HG03354 (cell line): ENCODE results near the gene SRBD1.

Experiments used
- ATAC-seq: cut with Tn5 transposase; IDR thresholded peaks from one replicate; pipeline ENCODE4 v1.9.1; 2021; ENCODE audit warnings: mild to moderate bottlenecking; ENCODE audit not compliant: unreplicated experiment, poor library complexity, severe bottlenecking

The SRBD1 gene

GRCh38 chr2:45567288-45567963 lies 43.6 kb downstream of the SRBD1 start:
- peak; percentile 4 for ATAC-seq

- no peak for ATAC-seq
Measured at GRCh38 chr2:45559436-45559835, 51.6 kb downstream of the SRBD1 start.

DNA sequence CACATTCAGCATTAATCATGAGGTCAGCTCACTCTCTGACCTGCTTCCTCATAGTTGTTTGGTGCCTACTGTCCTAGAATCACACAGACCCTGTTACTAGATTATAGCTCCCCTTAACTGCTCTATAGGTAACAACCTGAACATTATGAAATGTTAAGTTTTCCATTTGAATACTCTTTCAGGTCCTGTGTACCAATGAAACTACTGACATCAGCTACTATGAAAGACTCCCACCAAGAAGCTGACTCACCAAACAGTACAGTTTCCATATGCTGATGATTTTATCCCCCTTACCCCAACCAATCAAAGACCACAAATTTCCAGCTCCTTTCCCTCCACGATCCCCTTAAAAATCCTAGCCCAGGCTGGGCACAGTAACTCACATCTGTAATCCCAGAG lies 56.3 kb downstream of the SRBD1 start:
- ATAC-seq: no peak

DNA sequence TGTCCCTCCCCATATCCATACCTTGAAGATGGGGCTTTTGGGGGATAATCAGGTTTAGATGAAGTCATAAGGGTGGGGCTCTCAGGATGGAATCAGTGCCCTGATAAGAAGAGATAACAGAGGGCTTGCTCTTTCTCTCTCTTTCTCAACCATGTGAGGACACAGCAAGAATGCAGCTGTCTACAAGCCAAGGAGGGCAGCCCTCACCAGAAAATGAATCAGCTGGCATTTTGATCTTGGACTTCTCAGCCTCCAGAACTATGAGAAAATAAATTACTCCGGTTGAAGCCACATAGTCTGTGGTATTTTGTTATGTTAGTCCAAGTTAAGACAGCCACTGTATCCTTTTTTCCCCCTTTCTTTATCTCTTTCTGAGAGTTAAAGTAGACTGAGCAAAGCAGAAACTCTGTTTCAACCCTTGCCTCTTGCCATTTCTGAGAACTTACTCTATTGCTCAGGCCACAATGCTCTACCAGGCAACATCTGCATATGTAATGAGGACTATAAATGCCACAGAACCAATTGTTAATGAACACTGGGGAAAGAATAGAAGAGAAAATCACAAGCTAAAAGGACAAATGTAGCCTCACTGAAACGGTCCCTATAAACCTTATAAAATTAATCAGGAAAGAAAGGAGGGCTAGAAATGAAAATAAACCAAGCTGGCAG lies 56.9 kb downstream of the SRBD1 start:
- no peak for ATAC-seq

- no peak for ATAC-seq
Measured at GRCh38 chr2:45551862-45552261, 59.2 kb downstream of the SRBD1 start.

GRCh38 chr2:45545943-45546342 lies 65.1 kb downstream of the SRBD1 start:
- no peak for ATAC-seq

GRCh38 chr2:45543257-45543656 lies 67.8 kb downstream of the SRBD1 start:
- no peak for ATAC-seq

- no peak for ATAC-seq
Measured at GRCh38 chr2:45542013-45542412, 69.1 kb downstream of the SRBD1 start.

- ATAC-seq: no peak
Measured at GRCh38 chr2:45541450-45541849, 69.6 kb downstream of the SRBD1 start.

DNA sequence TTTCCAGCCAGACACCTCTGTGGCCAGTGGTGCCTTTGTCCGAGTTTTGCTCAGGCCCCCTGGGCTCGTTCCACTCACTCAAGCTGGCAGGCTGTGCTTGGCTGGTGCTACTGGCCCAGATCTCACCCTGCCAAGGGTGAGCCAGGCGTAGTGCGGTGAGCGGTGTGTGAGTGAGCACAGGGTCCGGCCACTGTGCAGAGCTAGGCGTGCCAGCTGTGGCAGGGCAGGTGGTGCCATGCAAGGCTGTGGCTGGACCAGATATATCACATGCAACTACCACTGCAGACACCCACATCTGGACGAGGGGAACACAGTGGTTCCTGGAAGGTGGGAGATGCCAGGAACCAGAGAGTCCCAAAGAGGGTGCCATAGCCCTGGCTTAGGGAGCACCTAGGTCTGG lies 70.1 kb downstream of the SRBD1 start:
- no peak for ATAC-seq

DNA sequence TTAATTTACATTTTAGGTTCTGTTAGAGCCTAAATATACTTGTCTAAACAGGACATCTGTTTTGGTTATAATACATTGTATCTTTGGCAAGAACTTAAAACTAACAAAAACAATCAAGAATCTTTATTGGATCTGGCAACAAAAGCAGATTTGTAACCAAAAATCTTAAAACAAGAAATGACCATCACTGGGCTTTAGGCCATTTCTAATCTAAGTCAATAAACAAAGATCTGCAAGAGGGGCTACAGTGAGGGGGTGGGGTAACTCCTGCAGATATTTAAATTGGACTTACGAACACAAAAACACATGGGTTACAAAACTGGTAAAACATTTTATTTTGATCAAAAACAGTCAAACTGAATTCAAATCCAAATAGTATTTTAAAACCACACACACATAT lies 77.3 kb downstream of the SRBD1 start:
- ATAC-seq: no peak

DNA sequence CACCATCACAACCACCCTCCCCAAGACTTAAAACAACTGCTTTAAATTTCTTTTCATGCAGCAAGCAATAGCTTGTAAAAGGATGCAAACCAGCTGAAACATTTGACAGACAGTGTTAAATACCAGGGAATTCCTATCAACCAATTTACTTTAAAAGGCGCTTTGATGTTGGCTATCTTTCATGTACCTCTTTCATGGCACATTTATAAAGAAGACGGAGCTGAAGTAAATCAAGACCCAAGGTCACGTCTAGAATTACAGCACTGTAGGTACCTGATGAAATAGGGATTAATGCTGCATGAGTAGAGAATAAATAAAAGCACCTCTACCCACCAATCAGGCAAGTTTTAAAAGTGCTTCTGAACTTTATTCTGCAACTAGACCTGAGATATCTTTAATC lies 78.9 kb downstream of the SRBD1 start:
- ATAC-seq: no peak

- ATAC-seq: no peak
Measured at GRCh38 chr2:45524016-45524415, 87.1 kb downstream of the SRBD1 start.

DNA sequence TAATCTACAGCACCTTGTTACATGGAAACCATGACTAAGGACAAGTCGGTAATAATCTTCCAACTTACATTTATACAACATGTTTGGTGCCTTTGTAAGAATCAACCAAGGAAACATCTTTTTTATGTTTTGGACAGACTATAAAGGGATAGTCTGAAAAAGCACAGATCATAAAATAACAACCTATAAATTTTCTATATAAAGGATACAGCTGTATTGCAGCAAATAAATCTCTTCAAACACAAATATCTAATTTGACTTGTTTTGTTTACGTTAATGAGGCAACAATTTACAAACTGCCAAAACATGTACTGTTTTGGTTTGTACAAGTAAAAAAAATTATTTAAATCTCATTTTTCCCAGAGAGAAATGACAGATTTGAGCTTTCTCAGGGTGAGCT lies 92.5 kb downstream of the SRBD1 start:
- no peak for ATAC-seq

DNA sequence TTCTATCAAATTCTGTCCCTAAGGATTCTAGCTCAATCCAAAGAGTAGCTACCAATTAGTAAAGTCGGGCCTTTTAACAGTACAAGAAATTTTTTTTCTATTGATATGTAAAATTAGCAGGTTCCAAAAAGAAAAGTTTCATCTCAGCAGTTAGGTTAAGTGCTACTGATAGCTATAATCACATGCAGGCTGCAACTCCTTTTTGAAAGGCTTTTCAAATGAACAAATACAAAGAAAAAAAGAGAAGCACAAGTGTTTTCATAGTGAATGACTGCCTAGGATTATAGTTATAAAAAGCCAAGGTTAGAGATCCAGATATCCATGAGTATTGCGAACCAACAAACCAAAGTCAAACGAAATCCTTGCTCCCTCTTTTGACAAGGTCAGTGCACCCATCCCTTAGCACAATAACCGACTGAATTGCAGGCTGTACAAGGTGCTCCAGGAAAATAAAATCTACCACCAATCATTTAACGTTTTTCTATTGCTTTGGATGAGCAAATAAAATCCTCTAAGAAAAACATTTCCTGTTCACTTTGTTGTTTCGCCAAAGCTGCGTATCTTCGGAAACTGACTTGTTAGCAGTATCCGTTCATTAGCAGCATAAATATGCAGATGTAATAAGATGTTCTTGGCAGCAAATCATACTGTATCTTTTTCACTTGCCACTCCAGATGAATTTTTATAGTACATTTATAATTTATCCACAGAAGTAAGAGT lies 100.2 kb downstream of the SRBD1 start:
- ATAC-seq: no peak

- no peak for ATAC-seq
Measured at GRCh38 chr2:45506756-45507155, 104.3 kb downstream of the SRBD1 start.

GRCh38 chr2:45505138-45505537 lies 105.9 kb downstream of the SRBD1 start:
- ATAC-seq: no peak

GRCh38 chr2:45498661-45499550 lies 112.2 kb downstream of the SRBD1 start:
- ATAC-seq: no peak

- peak; percentile 84 for ATAC-seq
Measured at GRCh38 chr2:45497355-45497754, 113.7 kb downstream of the SRBD1 start.

- ATAC-seq: peak; percentile 16
Measured at GRCh38 chr2:45496869-45497268, 114.2 kb downstream of the SRBD1 start.
